WTC11 (cell line): ENCODE results near the gene ELOVL6. TPM values are rescaled to one million over a fixed set of nuclear protein-coding genes. Genes with fewer than 3 reads are reported as not detected.

ENCODE experiments used
- ATAC-seq: fragments of 200-7000 bp; cut with Tn5 transposase; 2 replicates; pipeline ENCODE4 v1.10.0; 2021; ENCODE audit warnings: mild to moderate bottlenecking, moderate library complexity
- CTCF ChIA-PET: fragments of 300-600 bp; sonication (Branson Sonifier 250); formaldehyde crosslinking; loops from one replicate; lab custom pipeline; 2021; ENCODE audit warnings: antibody characterized with exemption; lab: Charles Lee
- POLR2A ChIA-PET: fragments of 350-600 bp; sonication (Branson Sonifier 250); formaldehyde crosslinking; loops from one replicate; lab custom pipeline; 2021; ENCODE audit warnings: antibody characterized with exemption; lab: Charles Lee
- DNase-seq: peaks from one replicate; pipeline ENCODE4 v3.0.0; 2021; ENCODE audit warnings: low spot score
- H3K27ac Mint-ChIP-seq: 2 replicates; pipeline ENCODE4 v1.8.0; 2021; ENCODE audit warnings: mixed read lengths
- H3K27me3 Mint-ChIP-seq: 2 replicates; pipeline ENCODE4 v1.8.0; 2021; ENCODE audit warnings: low read depth, mild to moderate bottlenecking, moderate library complexity, mixed read lengths
- H3K36me3 Mint-ChIP-seq: 2 replicates; pipeline ENCODE4 v1.8.0; 2021; ENCODE audit warnings: mixed read lengths
- H3K4me1 Mint-ChIP-seq: 2 replicates; pipeline ENCODE4 v1.8.0; 2022; ENCODE audit warnings: mixed read lengths
- H3K4me3 Mint-ChIP-seq: 2 replicates; pipeline ENCODE4 v1.8.0; 2021; ENCODE audit warnings: mild to moderate bottlenecking, moderate library complexity, mixed read lengths
- H3K9me3 Mint-ChIP-seq: 2 replicates; pipeline ENCODE4 v1.8.0; 2021; ENCODE audit warnings: mixed read lengths
- CDX4 ChIP-seq: fragments of 250-450 bp; sonication (Bioruptor Pico); IDR thresholded peaks from 2 replicates; pipeline ENCODE4 v1.9.0; 2021; ENCODE audit warnings: moderate library complexity, mild to moderate bottlenecking, inconsistent platforms, borderline replicate concordance
- CREM ChIP-seq: sonication (generic); formaldehyde crosslinking; IDR thresholded peaks from 2 replicates; pipeline ENCODE4 v1.8.1; 2022; ENCODE audit warnings: mild to moderate bottlenecking, missing genetic modification reagents, moderate library complexity
- E2F4 ChIP-seq: sonication (generic); formaldehyde crosslinking; IDR thresholded peaks from 2 replicates; pipeline ENCODE4 v1.8.1; 2022; ENCODE audit warnings: low read depth, mild to moderate bottlenecking, moderate library complexity, missing genetic modification reagents, borderline replicate concordance
- ELF4 ChIP-seq: sonication (generic); formaldehyde crosslinking; IDR thresholded peaks from 2 replicates; pipeline ENCODE4 v1.8.1; 2022; ENCODE audit warnings: low read depth, mild to moderate bottlenecking, moderate library complexity, missing genetic modification reagents
- ERG ChIP-seq: fragments of 250-450 bp; sonication (Bioruptor Pico); IDR thresholded peaks from 2 replicates; pipeline ENCODE4 v1.8.0; 2021; ENCODE audit warnings: mild to moderate bottlenecking
- GRHL2 ChIP-seq: fragments of 250-450 bp; sonication (Bioruptor Pico); IDR thresholded peaks from 2 replicates; pipeline ENCODE4 v1.8.0; 2022; ENCODE audit warnings: mild to moderate bottlenecking, moderate library complexity; ENCODE audit not compliant: insufficient replicate concordance, severe bottlenecking
- HMGA2 ChIP-seq: fragments of 250-450 bp; sonication (Bioruptor Pico); IDR thresholded peaks from 2 replicates; pipeline ENCODE4 v1.4.0; 2021; ENCODE audit warnings: mild to moderate bottlenecking, moderate library complexity
- HMGXB4 ChIP-seq: sonication (generic); formaldehyde crosslinking; IDR thresholded peaks from 2 replicates; pipeline ENCODE4 v1.8.1; 2023; ENCODE audit warnings: mild to moderate bottlenecking, moderate library complexity, missing genetic modification reagents
- IRF1 ChIP-seq: sonication (generic); formaldehyde crosslinking; IDR thresholded peaks from 2 replicates; pipeline ENCODE4 v1.8.0; 2023; ENCODE audit warnings: missing genetic modification reagents
- JUN ChIP-seq: sonication (generic); formaldehyde crosslinking; IDR thresholded peaks from 2 replicates; pipeline ENCODE4 v1.8.0; 2023; ENCODE audit warnings: mild to moderate bottlenecking, missing genetic modification reagents
- MYBL2 ChIP-seq: sonication (generic); formaldehyde crosslinking; IDR thresholded peaks from 2 replicates; pipeline ENCODE4 v1.8.1; 2023; ENCODE audit warnings: mild to moderate bottlenecking, moderate library complexity, missing genetic modification reagents
- NFYB ChIP-seq: sonication (generic); formaldehyde crosslinking; conservative IDR thresholded peaks from 2 replicates; pipeline ENCODE4 v1.8.0; 2022; ENCODE audit warnings: low read depth, missing genetic modification reagents
- NR1H2 ChIP-seq: sonication (generic); formaldehyde crosslinking; IDR thresholded peaks from 2 replicates; pipeline ENCODE4 v1.9.0; 2021; ENCODE audit warnings: mild to moderate bottlenecking, moderate library complexity, missing genetic modification reagents
- NR3C1 ChIP-seq: sonication (generic); formaldehyde crosslinking; conservative IDR thresholded peaks from 2 replicates; pipeline ENCODE4 v1.8.1; 2023; ENCODE audit warnings: low read depth, mild to moderate bottlenecking, missing genetic modification reagents
- OVOL2 ChIP-seq: fragments of 250-450 bp; sonication (Bioruptor Pico); IDR thresholded peaks from 2 replicates; pipeline ENCODE4 v1.9.0; 2021; ENCODE audit warnings: mild to moderate bottlenecking, borderline replicate concordance
- PRRX2 ChIP-seq: fragments of 250-450 bp; sonication (Bioruptor Pico); IDR thresholded peaks from 2 replicates; pipeline ENCODE4 v1.8.0; 2021; ENCODE audit warnings: mild to moderate bottlenecking
- RELA ChIP-seq: sonication (generic); formaldehyde crosslinking; IDR thresholded peaks from 2 replicates; pipeline ENCODE4 v1.8.1; 2022; ENCODE audit warnings: missing genetic modification reagents, mild to moderate bottlenecking, borderline replicate concordance
- TCF7 ChIP-seq: sonication (generic); formaldehyde crosslinking; IDR thresholded peaks from 2 replicates; pipeline ENCODE4 v1.8.0; 2022; ENCODE audit warnings: mild to moderate bottlenecking, low read depth, missing genetic modification reagents, moderate library complexity
- USF2 ChIP-seq: sonication (generic); formaldehyde crosslinking; IDR thresholded peaks from 2 replicates; pipeline ENCODE4 v1.8.1; 2023; ENCODE audit warnings: mild to moderate bottlenecking, missing genetic modification reagents, moderate library complexity
- ZBTB21 ChIP-seq: sonication (generic); formaldehyde crosslinking; IDR thresholded peaks from 2 replicates; pipeline ENCODE4 v1.8.1; 2023; ENCODE audit warnings: mild to moderate bottlenecking, missing genetic modification reagents, borderline replicate concordance
- ZMAT4 ChIP-seq: fragments of 250-450 bp; sonication (Bioruptor Pico); IDR thresholded peaks from 2 replicates; pipeline ENCODE4 v1.9.0; 2021; ENCODE audit warnings: mild to moderate bottlenecking
- ZNF138 ChIP-seq: sonication (generic); formaldehyde crosslinking; conservative IDR thresholded peaks from 2 replicates; pipeline ENCODE4 v1.8.1; 2022; ENCODE audit warnings: mild to moderate bottlenecking, moderate library complexity, missing genetic modification reagents
- ZNF281 ChIP-seq: sonication (generic); formaldehyde crosslinking; IDR thresholded peaks from 2 replicates; pipeline ENCODE4 v1.8.0; 2023; ENCODE audit warnings: mild to moderate bottlenecking, missing genetic modification reagents
- ZNF671 ChIP-seq: fragments of 250-450 bp; sonication (Bioruptor Pico); IDR thresholded peaks from 2 replicates; pipeline ENCODE4 v1.8.0; 2021; ENCODE audit warnings: mild to moderate bottlenecking
- ZSCAN18 ChIP-seq: fragments of 250-450 bp; sonication (Bioruptor Pico); IDR thresholded peaks from 2 replicates; pipeline ENCODE4 v2.1.2; 2022; ENCODE audit warnings: mild to moderate bottlenecking, moderate library complexity
- total RNA-seq: library from RNA; stranded (reverse); gene quantifications from 3 replicates; pipeline ENCODE4 v1.2.3, GENCODE V29; 2021

The ELOVL6 gene
- total RNA-seq, 1 experiment from 2014 or later, result 87.4 TPM

GRCh38 chr4:110068248-110068647, 130.2 kb downstream of the ELOVL6 start (continued):
- TF ChIP-seq ZNF138 (CRISPR knock-in tag), result no peak
- TF ChIP-seq ZNF281 (CRISPR knock-in tag), result no peak

- no peaks in the 10 kb centered on the region for H3K4me1 Mint-ChIP-seq
- no peak overlapping the region for H3K27ac Mint-ChIP-seq
- H3K36me3 Mint-ChIP-seq, result no peaks in the 10 kb centered on the region; the same call in 1 of the 2 replicates
- no peaks in the 10 kb centered on the region for H3K27me3 Mint-ChIP-seq
- ATAC-seq, result no peak
- no peak overlapping the region for H3K4me3 Mint-ChIP-seq
- TF ChIP-seq CREM (CRISPR knock-in tag), result no peak
- no peak for TF ChIP-seq ELF4
- TF ChIP-seq ZSCAN18 (CRISPR knock-in tag), result no peak
- TF ChIP-seq ZMAT4 (CRISPR knock-in tag), result no peak
- no peak for TF ChIP-seq GRHL2
- no peak for TF ChIP-seq IRF1 (CRISPR knock-in tag)
- TF ChIP-seq JUN, result no peak
- TF ChIP-seq MYBL2 (CRISPR knock-in tag), result no peak
- no peak for TF ChIP-seq CDX4 (CRISPR knock-in tag)
- no peak for TF ChIP-seq PRRX2
- no peak for TF ChIP-seq USF2 (CRISPR knock-in tag)
- no peak for TF ChIP-seq HMGA2 (CRISPR knock-in tag)
- TF ChIP-seq TCF7 (CRISPR knock-in tag), result no peak
- no peak for TF ChIP-seq ZBTB21
- no peak for TF ChIP-seq ZNF671 (CRISPR knock-in tag)
- TF ChIP-seq NR1H2, result no peak
- no peak for TF ChIP-seq NFYB (CRISPR knock-in tag)
- no peak for DNase-seq
- CTCF ChIA-PET, result no interaction called here
- no peaks in the 10 kb centered on the region for H3K9me3 Mint-ChIP-seq
- POLR2A ChIA-PET, result no interaction called here
Measured at GRCh38 chr4:110064934-110065333, 133.5 kb downstream of the ELOVL6 start.

- no peak for ATAC-seq
- CTCF ChIA-PET, result no interaction called here
- H3K9me3 Mint-ChIP-seq, result no peaks in the 10 kb centered on the region
- H3K27me3 Mint-ChIP-seq, result no peaks in the 10 kb centered on the region
- H3K27ac Mint-ChIP-seq, result no peak overlapping the region
- H3K36me3 Mint-ChIP-seq, result peaks cover 3% of the 10 kb centered on the region; the same call in 1 of the 2 replicates
- POLR2A ChIA-PET, result no interaction called here
- H3K4me3 Mint-ChIP-seq, result no peak overlapping the region
- DNase-seq, result no peak
- no peaks in the 10 kb centered on the region for H3K4me1 Mint-ChIP-seq
- no peak for TF ChIP-seq HMGXB4
- TF ChIP-seq ELF4, result no peak
- no peak for TF ChIP-seq OVOL2
- TF ChIP-seq NR3C1, result no peak
- TF ChIP-seq E2F4 (CRISPR knock-in tag), result no peak
- TF ChIP-seq ERG, result no peak
- TF ChIP-seq RELA, result no peak
Measured at GRCh38 chr4:110064295-110064694, 134.1 kb downstream of the ELOVL6 start.
